PFSK-1 (cell line): ENCODE results near the gene JAG2.

ENCODE experiments used
- FOXP2 ChIP-seq: optimal IDR thresholded peaks from 2 replicates; pipeline ENCODE3; 2011; ENCODE audit warnings: borderline replicate concordance, control low read depth, inconsistent platforms; ENCODE audit not compliant: insufficient read depth; ENCODE audit errors: extremely low read length, extremely low read depth
- POLR2AphosphoS5 ChIP-seq: IDR thresholded peaks from 2 replicates; pipeline ENCODE4 v1.6.1; 2012; ENCODE audit warnings: low read depth, mild to moderate bottlenecking, control low read depth, low read length, moderate library complexity
- SIN3A ChIP-seq: IDR thresholded peaks from 2 replicates; pipeline ENCODE4 v1.6.1; 2012; ENCODE audit warnings: mild to moderate bottlenecking, low read length, moderate library complexity, borderline replicate concordance; ENCODE audit not compliant: insufficient read depth
- TAF1 ChIP-seq: IDR thresholded peaks from 2 replicates; pipeline ENCODE4 v1.6.1; 2012; ENCODE audit warnings: low read length, control low read depth, borderline replicate concordance; ENCODE audit not compliant: insufficient read depth
- TF ChIP-seq, protein P1 (sequence below), 2 experiments: IDR thresholded peaks; 2 replicates each; pipeline versions ENCODE4 v1.6.1 to v1.8.0; 2011 to 2012; ENCODE audit warnings: low read depth in 2 of 2, low read length in 2 of 2, control low read depth in 1 of 2, inconsistent platforms in 1 of 2, mild to moderate bottlenecking in 1 of 2, moderate library complexity in 1 of 2; ENCODE audit not compliant: insufficient read depth in 1 of 2

The JAG2 gene

DNA sequence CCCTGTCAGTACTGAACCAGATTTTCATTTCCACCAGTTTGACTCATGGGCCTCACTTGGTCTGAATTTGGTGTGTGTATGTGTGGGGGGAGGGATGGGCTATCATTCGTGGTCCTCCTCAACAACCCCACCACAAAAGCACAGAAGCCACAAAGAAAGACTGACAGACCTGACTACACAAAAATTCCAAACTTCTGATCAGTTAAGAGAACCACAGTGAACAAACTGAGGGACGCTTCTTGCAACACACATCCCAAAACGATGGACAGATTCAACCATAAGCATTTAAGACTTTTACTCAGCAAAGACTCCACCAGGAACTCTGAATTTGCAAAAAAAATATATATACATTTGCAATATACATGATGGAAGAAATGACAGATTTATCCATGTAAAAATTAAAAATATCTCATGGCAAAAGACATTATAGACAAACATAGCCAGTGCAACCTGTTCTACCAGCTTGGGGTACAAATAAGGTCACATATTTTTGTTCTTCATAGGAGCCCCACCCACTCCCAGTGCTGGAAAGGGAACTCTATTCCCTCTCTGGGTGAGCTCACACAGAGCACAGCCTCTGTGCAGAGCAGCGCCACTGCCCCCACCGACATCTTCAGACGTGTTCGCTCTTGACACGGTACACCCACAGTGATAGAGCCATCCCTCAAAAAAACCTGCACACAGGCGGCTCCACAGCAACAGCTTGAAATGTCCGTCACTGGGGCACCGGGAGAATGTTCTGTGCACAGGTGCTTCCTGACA lies 49.7 kb downstream of the JAG2 start:
- TF ChIP-seq SIN3A (no peak), TAF1 (no peak), POLR2AphosphoS5 (no peak), FOXP2 (no peak)
- TF ChIP-seq, protein P1, sequence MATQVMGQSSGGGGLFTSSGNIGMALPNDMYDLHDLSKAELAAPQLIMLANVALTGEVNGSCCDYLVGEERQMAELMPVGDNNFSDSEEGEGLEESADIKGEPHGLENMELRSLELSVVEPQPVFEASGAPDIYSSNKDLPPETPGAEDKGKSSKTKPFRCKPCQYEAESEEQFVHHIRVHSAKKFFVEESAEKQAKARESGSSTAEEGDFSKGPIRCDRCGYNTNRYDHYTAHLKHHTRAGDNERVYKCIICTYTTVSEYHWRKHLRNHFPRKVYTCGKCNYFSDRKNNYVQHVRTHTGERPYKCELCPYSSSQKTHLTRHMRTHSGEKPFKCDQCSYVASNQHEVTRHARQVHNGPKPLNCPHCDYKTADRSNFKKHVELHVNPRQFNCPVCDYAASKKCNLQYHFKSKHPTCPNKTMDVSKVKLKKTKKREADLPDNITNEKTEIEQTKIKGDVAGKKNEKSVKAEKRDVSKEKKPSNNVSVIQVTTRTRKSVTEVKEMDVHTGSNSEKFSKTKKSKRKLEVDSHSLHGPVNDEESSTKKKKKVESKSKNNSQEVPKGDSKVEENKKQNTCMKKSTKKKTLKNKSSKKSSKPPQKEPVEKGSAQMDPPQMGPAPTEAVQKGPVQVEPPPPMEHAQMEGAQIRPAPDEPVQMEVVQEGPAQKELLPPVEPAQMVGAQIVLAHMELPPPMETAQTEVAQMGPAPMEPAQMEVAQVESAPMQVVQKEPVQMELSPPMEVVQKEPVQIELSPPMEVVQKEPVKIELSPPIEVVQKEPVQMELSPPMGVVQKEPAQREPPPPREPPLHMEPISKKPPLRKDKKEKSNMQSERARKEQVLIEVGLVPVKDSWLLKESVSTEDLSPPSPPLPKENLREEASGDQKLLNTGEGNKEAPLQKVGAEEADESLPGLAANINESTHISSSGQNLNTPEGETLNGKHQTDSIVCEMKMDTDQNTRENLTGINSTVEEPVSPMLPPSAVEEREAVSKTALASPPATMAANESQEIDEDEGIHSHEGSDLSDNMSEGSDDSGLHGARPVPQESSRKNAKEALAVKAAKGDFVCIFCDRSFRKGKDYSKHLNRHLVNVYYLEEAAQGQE (IDR thresholded peaks at IDR 0.05; ENCODE audit: insufficient read depth in 1 of 2, low read depth in 2 of 2, low read length in 2 of 2), result no peak

DNA sequence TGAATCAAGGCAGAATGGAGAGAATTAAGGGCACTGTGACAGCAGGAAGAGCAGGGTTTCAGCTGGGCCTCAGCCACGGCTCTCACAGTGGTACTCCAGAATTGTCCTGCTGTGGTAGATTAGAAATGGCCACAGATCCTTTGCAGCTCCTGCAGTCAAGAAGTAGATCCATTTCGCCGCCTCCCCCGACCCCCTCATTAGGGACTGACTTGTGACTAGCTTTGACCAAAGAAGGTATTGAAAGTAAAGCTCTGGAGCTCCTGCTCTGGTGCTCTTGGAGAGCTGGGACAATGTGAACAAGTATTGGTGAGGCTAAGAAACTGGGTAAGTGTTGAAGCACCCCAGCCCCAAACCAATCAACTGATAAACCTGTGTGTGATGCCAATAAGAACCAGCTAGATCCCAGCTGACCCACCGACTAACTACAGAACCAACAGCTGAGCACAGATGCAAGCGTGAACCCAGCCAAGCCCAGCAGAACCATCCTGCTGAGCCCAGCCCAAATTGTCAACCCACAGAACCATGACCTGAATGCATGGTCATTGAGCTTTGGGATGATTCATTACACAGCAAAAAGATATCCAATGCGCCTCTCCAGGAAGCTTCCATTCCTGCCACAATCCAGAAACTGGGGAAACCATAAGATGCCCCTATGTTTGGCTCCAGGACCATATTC lies 50.7 kb downstream of the JAG2 start:
- TF ChIP-seq SIN3A (no peak), FOXP2 (no peak), POLR2AphosphoS5 (no peak), TAF1 (no peak)
- TF ChIP-seq, protein P1 (IDR thresholded peaks at IDR 0.05; ENCODE audit: insufficient read depth in 1 of 2, low read depth in 2 of 2, low read length in 2 of 2), result no peak

DNA sequence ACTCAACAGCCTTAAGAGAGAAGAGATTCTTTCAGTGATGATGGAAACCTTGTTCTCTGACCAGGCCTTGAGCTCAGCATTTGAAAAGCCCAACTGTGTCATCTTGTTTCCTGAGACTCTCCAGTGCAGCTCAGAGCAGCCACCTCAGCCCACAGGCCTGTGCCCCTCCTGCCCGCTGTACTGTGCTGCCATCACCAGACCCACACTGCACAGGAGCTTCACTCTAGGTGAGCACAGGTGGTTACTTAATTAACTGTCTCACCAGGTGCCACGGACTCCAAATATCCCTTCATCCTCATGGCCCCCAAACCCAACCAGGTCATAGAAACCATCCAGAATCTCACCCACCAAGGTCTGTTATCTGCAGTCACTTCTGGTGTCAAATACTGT lies 51.3 kb downstream of the JAG2 start:
- TF ChIP-seq POLR2AphosphoS5 (no peak), TAF1 (no peak), FOXP2 (no peak), SIN3A (no peak)
- TF ChIP-seq, protein P1 (IDR thresholded peaks at IDR 0.05; ENCODE audit: insufficient read depth in 1 of 2, low read depth in 2 of 2, low read length in 2 of 2), result no peak

DNA sequence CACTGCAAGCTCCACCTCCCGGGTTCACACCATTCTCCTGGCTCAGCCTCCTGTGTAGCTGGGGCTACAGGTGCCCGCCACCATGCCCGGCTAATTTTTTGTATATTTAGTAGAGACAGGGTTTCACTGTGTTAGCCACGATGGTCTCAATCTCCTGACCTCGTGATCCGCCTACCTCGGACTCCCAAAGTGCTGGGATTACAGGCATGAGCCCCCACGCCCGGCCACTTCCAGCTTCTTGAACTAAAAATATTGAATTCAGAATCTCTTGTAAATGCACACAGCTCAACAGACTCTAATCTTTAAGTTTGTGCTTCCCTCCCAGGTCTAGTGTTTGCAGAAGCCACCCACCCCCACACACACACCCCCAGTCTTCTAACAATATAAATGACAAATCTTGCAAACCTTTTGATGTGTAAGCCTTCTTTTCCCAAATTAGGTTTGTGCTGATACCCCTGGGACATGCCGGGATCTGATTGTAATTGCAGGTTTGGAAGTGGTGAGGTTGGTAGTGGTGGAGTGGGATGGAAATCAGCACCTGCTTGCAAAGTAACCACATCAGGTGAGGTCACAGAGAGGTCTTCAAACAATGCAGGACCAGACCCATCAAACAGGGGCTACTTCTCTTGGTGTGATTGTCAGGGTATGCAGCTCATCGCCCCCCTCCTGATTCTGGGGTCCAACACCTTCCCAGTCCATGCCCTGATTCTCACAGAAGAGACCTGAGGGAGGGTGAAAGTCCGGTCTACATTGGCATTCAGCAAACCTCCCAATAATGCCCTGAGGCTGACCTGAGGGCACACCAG lies 51.9 kb downstream of the JAG2 start:
- TF ChIP-seq POLR2AphosphoS5 (no peak), TAF1 (no peak), SIN3A (no peak), FOXP2 (no peak)
- TF ChIP-seq, protein P1 (IDR thresholded peaks at IDR 0.05; ENCODE audit: insufficient read depth in 1 of 2, low read depth in 2 of 2, low read length in 2 of 2), result no peak
